Heart left ventricle (tissue), 16 donors: ENCODE measurements around the gene SETD7. TPM values are rescaled to one million over a fixed set of nuclear protein-coding genes. Genes with fewer than 3 reads are reported as not detected.
A peak's percentile ranks its signal among the peaks of the same experiment; 100 is the strongest.

Experiments
- ATAC-seq, 4 donors: fragments of 200-7000 bp; cut with Tn5 transposase; one replicate each; pipeline ENCODE4 v1.9.1; 2020 to 2022; ENCODE audit warnings: moderate library complexity in 4 of 4, mild to moderate bottlenecking in 3 of 4, moderate number of reproducible peaks in 1 of 4
- DNase-seq, 5 donors: peaks; one replicate each; pipeline ENCODE4 v3.0.0-alpha.2; 2020
- H3K27ac ChIP-seq, 12 donors: fragments of 200-600 bp; sonication (generic) in 4 of 12; one replicate each; pipeline versions ENCODE4 v1.5.0 to v1.8.0; 2016 to 2022; ENCODE audit warnings: mild to moderate bottlenecking in 2 of 12
- H3K27me3 ChIP-seq, 9 donors: fragments of 200-600 bp; sonication (generic) in 2 of 9; one replicate each; pipeline versions ENCODE4 v1.5.1 to v1.8.0; 2016 to 2022; ENCODE audit warnings: mild to moderate bottlenecking in 3 of 9
- H3K36me3 ChIP-seq, 9 donors: fragments of 200-600 bp; sonication (generic) in 2 of 9; one replicate each; pipeline versions ENCODE4 v1.5.0 to v1.8.0; 2018 to 2022; ENCODE audit warnings: mild to moderate bottlenecking in 2 of 9
- H3K4me1 ChIP-seq, 12 donors: fragments of 200-600 bp; sonication (generic) in 4 of 12; one replicate each; pipeline versions ENCODE4 v1.5.0 to v1.8.0; 2016 to 2022; ENCODE audit warnings: mild to moderate bottlenecking in 3 of 12
- H3K4me3 ChIP-seq, 12 donors: fragments of 200-600 bp; sonication (generic) in 4 of 12; one replicate each; pipeline versions ENCODE4 v1.5.0 to v1.8.0; 2017 to 2022; ENCODE audit warnings: mild to moderate bottlenecking in 9 of 12, moderate library complexity in 4 of 12
- H3K9me3 ChIP-seq, 12 donors: fragments of 200-600 bp; sonication (generic) in 4 of 12; one replicate each; pipeline versions ENCODE4 v1.5.0 to v1.8.0; 2016 to 2022; ENCODE audit warnings: mild to moderate bottlenecking in 1 of 12
- CTCF ChIP-seq, 12 donors: fragments of 200-600 bp; sonication (generic) in 4 of 12; IDR thresholded peaks; one replicate each; pipeline versions ENCODE4 v1.5.0 to v1.8.0; 2018 to 2022; ENCODE audit warnings: antibody characterized with exemption in 12 of 12, mild to moderate bottlenecking in 5 of 12
- POLR2A ChIP-seq, 2 donors: fragments of 450-650 bp; IDR thresholded peaks; one replicate each; pipeline ENCODE4 v1.6.1; 2017; ENCODE audit warnings: antibody characterized with exemption in 2 of 2, mild to moderate bottlenecking in 2 of 2, moderate library complexity in 2 of 2
- WGBS, 4 donors: extraction: QIAGEN DNeasy Blood & Tissue Kit in 2 of 4; methylation state at CpG; one replicate each; pipeline versions ENCODE4 v1.1.5 to v1.1.7; 2013 to 2018; 5-methylcytosine and 5-hydroxymethylcytosine counted together
- intact Hi-C, 10 donors: fragments of 100-400 bp; cut with DNase I; formaldehyde crosslinking; loops; one replicate each; pipeline versions ENCODE4 v1.11.1 to v1.14.2; 2022
- polyA plus RNA-seq, 2 donors: library from polyadenylated mRNA; stranded (reverse); fragments of 200-250 nt; gene quantifications; one replicate each; pipeline ENCODE4 v1.2.3, GENCODE V29; 2013
- total RNA-seq, 9 donors: library from RNA; depleted of rRNA in 2 of 9; stranded (reverse); fragments of >200 nt in 2 of 9; fragmentation: NEBNext Ultra II Directional in 3 of 9; extraction: Animal tissue kit (Norgen Biotek cat#: 25700) in 3 of 9; gene quantifications; one replicate each; pipeline versions ENCODE4 v1.1.0 to v1.2.4, GENCODE V29; 2016 to 2023
- donor health status: ischemic (EF 13 %, LVEDD 7.1; RV severe dilation, severe dysfunction).
- donor health status: healthy with polysubstance abuse.
- donor health status: DM: no; HTN: yes; CAD: no.
- donor health status: DM: no; HTN: no; CAD: no.
- donor health status: ischemic (EF 25% LVEDD 6.9; RV normal size, moderate dysfunction).
- donor health status: ischemic (EF 25% LVEDD 5.7; RV mildly dilated, moderate dysfunction).
- donor health status: healthy.
- donor health status: DM: yes; HTN: yes; CAD: no.
- donor health status: ischemic (EF 35%, LVEDD 5.7; RV mildly dilated, moderate dysfunction).
- donor health status: nonischemic (EF 11% LVEDD 7.7; RV severe dilation, severe dysfunction).
- donor health status: DM: yes; HTN: yes; CAD: no.
- donor health status: PGD.
- donor health status: ischemic (EF 29% LVEDD 5.4; RV normal size, mild dysfunction).
- donor health status: nonischemic (EF 23%, LVEDD 6.1; RV moderate dilation, normal function).

SETD7 gene
- total and polyA plus RNA-seq, 11 donors = 11.2 to 78.6 (median 58.0) TPM

- no peak overlapping the region for H3K27ac ChIP-seq
- no peaks in the 10 kb centered on the region for H3K27me3 ChIP-seq
- no peak for TF ChIP-seq POLR2A (IDR thresholded peaks at IDR 0.05)
- no peak for TF ChIP-seq CTCF (IDR thresholded peaks at IDR 0.05)
- H3K4me3 ChIP-seq = no peak overlapping the region
- DNase-seq (no peak), ATAC-seq (no peak)
- intact Hi-C loops = no loop called here
- 64 to 77% (median 69%) methylated on average over 3 of the region's 3 CpGs for WGBS, 4 donors
- H3K36me3 ChIP-seq = peaks cover 0 to 32% (median 23%) of the 10 kb centered on the region in 9 donors
- H3K4me1 ChIP-seq = peaks cover 0 to 9% (median 0%) of the 10 kb centered on the region in 12 donors
- peaks cover 0 to 31% (median 9%) of the 10 kb centered on the region in 12 donors for H3K9me3 ChIP-seq
These were observed 83.2 kb downstream of the SETD7 start for GRCh38 chr4:139472852-139473251.

GRCh38 chr4:139470997-139471665, 84.9 kb downstream of the SETD7 start:
- no peaks in the 10 kb centered on the region for H3K27me3 ChIP-seq
- H3K9me3 ChIP-seq = peaks cover 0 to 31% (median 11%) of the 10 kb centered on the region in 12 donors
- intact Hi-C loops = no loop called here
- H3K4me3 ChIP-seq = no peak overlapping the region
- ATAC-seq = peak in 1 of 4 donors; percentile 18
- peaks cover 0 to 25% (median 23%) of the 10 kb centered on the region in 9 donors for H3K36me3 ChIP-seq
- no peak overlapping the region for H3K27ac ChIP-seq
- H3K4me1 ChIP-seq = peaks cover 0 to 5% (median 0%) of the 10 kb centered on the region in 12 donors
- no peak for DNase-seq
- WGBS, 4 donors = 94 to 98% (median 97%) methylated on average over 6 of the region's 6 CpGs
- TF ChIP-seq CTCF (IDR thresholded peaks at IDR 0.05) (no peak), POLR2A (IDR thresholded peaks at IDR 0.05) (no peak)

GRCh38 chr4:139470295-139470694, 85.7 kb downstream of the SETD7 start:
- Histone ChIP-seq H3K36me3 (peaks cover 0 to 25% (median 23%) of the 10 kb centered on the region in 9 donors), H3K27ac (no peak overlapping the region), H3K4me1 (peaks cover 0 to 5% (median 0%) of the 10 kb centered on the region in 12 donors), H3K9me3 (peaks cover 0 to 31% (median 11%) of the 10 kb centered on the region in 12 donors), H3K4me3 (no peak overlapping the region), H3K27me3 (no peaks in the 10 kb centered on the region)
- no peak for DNase-seq
- ATAC-seq = no peak
- intact Hi-C loops = no loop called here
- TF ChIP-seq CTCF (IDR thresholded peaks at IDR 0.05) = no peak
- no peak for TF ChIP-seq POLR2A (IDR thresholded peaks at IDR 0.05)

GRCh38 chr4:139469869-139470268, 86.2 kb downstream of the SETD7 start:
- intact Hi-C loops = no loop called here
- peaks cover 0 to 25% (median 23%) of the 10 kb centered on the region in 9 donors for H3K36me3 ChIP-seq
- peaks cover 0 to 5% (median 0%) of the 10 kb centered on the region in 12 donors for H3K4me1 ChIP-seq
- no peaks in the 10 kb centered on the region for H3K27me3 ChIP-seq
- H3K27ac ChIP-seq = no peak overlapping the region
- DNase-seq (no peak), ATAC-seq (no peak)
- H3K4me3 ChIP-seq = no peak overlapping the region
- peaks cover 0 to 31% (median 11%) of the 10 kb centered on the region in 12 donors for H3K9me3 ChIP-seq
- no peak for TF ChIP-seq POLR2A (IDR thresholded peaks at IDR 0.05)
- no peak for TF ChIP-seq CTCF (IDR thresholded peaks at IDR 0.05)
- 78 to 100% (median 97%) methylated on average over 1 of the region's 1 CpG for WGBS, 4 donors
